Stimulated activated CD8-positive, alpha-beta memory T cell treated with anti-CD3 and anti-CD28 coated beads, Interleukin-2, amount 100 ng/mL, for 48 hours (primary cell): ENCODE data around the gene KMT2C.
A peak's percentile ranks its signal among the peaks of the same experiment; 100 is the strongest.
"Not testable (repeated sequence)": the region's sequence is repeated elsewhere in the genome, so short reads cannot be mapped to it uniquely, and the experiment has no call there.

Experiments used
- DNase-seq, 2 donors: peaks; one replicate each; pipeline ENCODE4 v3.0.0-alpha.2; 2020; ENCODE audit warnings: low read depth in 2 of 2

Gene KMT2C

GRCh38 chr7:152441810-152442209 lies 6.0 kb upstream of the KMT2C start:
- DNase-seq: not testable (repeated sequence)

- not testable (repeated sequence) for DNase-seq
These were observed 5.4 kb upstream of the KMT2C start for GRCh38 chr7:152441168-152441567.

GRCh38 chr7:152438017-152438416 lies 2.2 kb upstream of the KMT2C start:
- not testable (repeated sequence) for DNase-seq

GRCh38 chr7:152436931-152437575 lies 1.2 kb upstream of the KMT2C start:
- DNase-seq: not testable (repeated sequence)

- peak; percentile 82 to 86 for DNase-seq
These were observed 518 bp upstream of the KMT2C start for GRCh38 chr7:152436111-152436930.

GRCh38 chr7:152434511-152435383 lies 1.1 kb downstream of the KMT2C start:
- peak in 1 of 2 donors; percentile 13 for DNase-seq

GRCh38 chr7:152433721-152434490 lies 1.9 kb downstream of the KMT2C start:
- peak; percentile 36 to 40 for DNase-seq

GRCh38 chr7:152432735-152433134 lies 3.1 kb downstream of the KMT2C start:
- DNase-seq: not testable (repeated sequence)

- DNase-seq: no peak
These were observed 4.9 kb downstream of the KMT2C start for GRCh38 chr7:152430854-152431253.

- not testable (repeated sequence) for DNase-seq
These were observed 5.7 kb downstream of the KMT2C start for GRCh38 chr7:152430118-152430517.

- DNase-seq: no peak
These were observed 11.3 kb downstream of the KMT2C start for GRCh38 chr7:152424348-152425108.

- DNase-seq: no peak
These were observed 11.8 kb downstream of the KMT2C start for GRCh38 chr7:152423991-152424347.

GRCh38 chr7:152423171-152423570 lies 12.6 kb downstream of the KMT2C start:
- DNase-seq: not testable (repeated sequence)

GRCh38 chr7:152420950-152421349 lies 14.9 kb downstream of the KMT2C start:
- DNase-seq: not testable (repeated sequence)

- no peak for DNase-seq
These were observed 16.1 kb downstream of the KMT2C start for GRCh38 chr7:152419473-152420429.

GRCh38 chr7:152414779-152415178 lies 21.0 kb downstream of the KMT2C start:
- DNase-seq: no peak

- no peak for DNase-seq
These were observed 24.4 kb downstream of the KMT2C start for GRCh38 chr7:152411389-152411788.

GRCh38 chr7:152406491-152406890 lies 29.3 kb downstream of the KMT2C start:
- no peak for DNase-seq

- DNase-seq: not testable (repeated sequence)
These were observed 29.8 kb downstream of the KMT2C start for GRCh38 chr7:152406030-152406429.
